H1 (cell line): ENCODE data around the gene TTC33. TPM values are rescaled to one million over a fixed set of nuclear protein-coding genes. Genes with fewer than 3 reads are reported as not detected.
"Not testable (repeated sequence)": the region's sequence is repeated elsewhere in the genome, so short reads cannot be mapped to it uniquely, and the experiment has no call there.

Experiments used
- CTCF ChIA-PET: fragments of 300-600 bp; sonication (Branson Sonifier 250); formaldehyde crosslinking; loops from one replicate; lab custom pipeline; 2021; ENCODE audit not compliant: partially characterized antibody; lab: Charles Lee
- POLR2A ChIA-PET: fragments of 300-600 bp; sonication (Branson Sonifier 250); formaldehyde crosslinking; loops from one replicate; lab custom pipeline; 2021; ENCODE audit warnings: inconsistent platforms; ENCODE audit not compliant: partially characterized antibody; lab: Charles Lee
- DNase-seq, 2 experiments: peaks; one replicate each; pipeline versions ENCODE4 v3.0.0 to v3.0.0-alpha.2; 2010 to 2022; ENCODE audit warnings: low spot score in 2 of 2, low read depth in 1 of 2, mixed read lengths in 1 of 2
- FAIRE-seq: peaks from 2 replicates; lab custom pipeline; 2011; peaks lifted over from hg19 to GRCh38; lab: Jason Lieb, UNC
- H2AFZ ChIP-seq: 2 replicates; pipeline ENCODE4 v1.8.1; 2012; ENCODE audit warnings: low read length, inconsistent platforms
- H2AK5ac ChIP-seq: 2 replicates; pipeline ENCODE4 v1.6.1; 2013; ENCODE audit warnings: low read depth, low read length
- H2BK120ac ChIP-seq: replicated peaks from 2 replicates; pipeline ENCODE3; 2013; ENCODE audit warnings: low read depth, low read length, inconsistent platforms
- H2BK12ac ChIP-seq: 2 replicates; pipeline ENCODE4 v1.6.1; 2013; ENCODE audit warnings: low read depth, low read length
- H2BK15ac ChIP-seq: 2 replicates; pipeline ENCODE4 v1.6.1; 2013; ENCODE audit warnings: low read length
- H2BK20ac ChIP-seq: 2 replicates; pipeline ENCODE4 v1.6.1; 2013; ENCODE audit warnings: low read length
- H2BK5ac ChIP-seq: 2 replicates; pipeline ENCODE4 v1.6.1; 2013; ENCODE audit warnings: low read depth, low read length
- H3K14ac ChIP-seq: 2 replicates; pipeline ENCODE4 v1.6.1; 2013; ENCODE audit warnings: inconsistent platforms; ENCODE audit not compliant: insufficient read length
- H3K18ac ChIP-seq: 2 replicates; pipeline ENCODE4 v1.6.1; 2013; ENCODE audit warnings: low read length; ENCODE audit errors: extremely low read depth
- H3K23ac ChIP-seq: 2 replicates; pipeline ENCODE4 v1.6.1; 2013; ENCODE audit warnings: inconsistent platforms; ENCODE audit not compliant: insufficient read length
- H3K23me2 ChIP-seq: 2 replicates; pipeline ENCODE4 v1.6.1; 2013; ENCODE audit warnings: low read depth, low read length
- H3K27ac ChIP-seq: 2 replicates; pipeline ENCODE4 v1.6.1; 2011; ENCODE audit warnings: low read depth, low read length, inconsistent platforms
- H3K27me3 ChIP-seq, 4 experiments: replicated peaks in 1 of 4; 1 replicate in 1 of 4; 2 replicates in 3 of 4; pipeline versions ENCODE4 v1.6.1 to v1.8.1; 2011 to 2013; ENCODE audit warnings: low read length in 3 of 4, mild to moderate bottlenecking in 3 of 4, inconsistent platforms in 2 of 4, mixed read lengths in 2 of 4, moderate library complexity in 1 of 4; ENCODE audit not compliant: control insufficient read depth in 3 of 4, insufficient read depth in 3 of 4; ENCODE audit errors: extremely low read depth in 1 of 4
- H3K36me3 ChIP-seq, 4 experiments: 2 replicates each; pipeline versions ENCODE4 v1.6.1 to v1.8.1; 2011 to 2013; ENCODE audit warnings: mild to moderate bottlenecking in 4 of 4, low read length in 3 of 4, moderate library complexity in 2 of 4, control low read depth in 1 of 4, inconsistent platforms in 1 of 4; ENCODE audit not compliant: insufficient read depth in 4 of 4, control insufficient read depth in 2 of 4
- H3K4ac ChIP-seq: replicated peaks from 2 replicates; pipeline ENCODE3; 2013; ENCODE audit warnings: low read length, low read depth, mixed read lengths, inconsistent platforms; ENCODE audit not compliant: insufficient read length
- H3K4me1 ChIP-seq, 4 experiments: replicated peaks in 1 of 4; 1 replicate in 1 of 4; 2 replicates in 3 of 4; pipeline versions ENCODE4 v1.6.1 to v1.8.1; 2011 to 2013; ENCODE audit warnings: low read length in 3 of 4, inconsistent platforms in 2 of 4, mixed read lengths in 1 of 4; ENCODE audit not compliant: insufficient read depth in 4 of 4, control insufficient read depth in 3 of 4
- H3K4me2 ChIP-seq, 2 experiments: 2 replicates each; pipeline versions ENCODE4 v1.6.1 to v1.8.1; 2011 to 2013; ENCODE audit warnings: low read depth in 2 of 2, low read length in 2 of 2, control low read depth in 1 of 2, inconsistent platforms in 1 of 2, mild to moderate bottlenecking in 1 of 2; ENCODE audit not compliant: insufficient read depth in 1 of 2
- H3K4me3 ChIP-seq, 4 experiments: fragments of 200-600, 300-600 bp in 1 of 4; sonication (generic), shearing (Covaris generic), sonication (Bioruptor Twin) in 1 of 4; 2 replicates each; pipeline versions ENCODE4 v1.5.1 to v1.8.1; 2011 to 2016; ENCODE audit warnings: low read length in 4 of 4, low read depth in 3 of 4, control low read depth in 2 of 4, inconsistent platforms in 2 of 4, mild to moderate bottlenecking in 2 of 4, mixed read lengths in 1 of 4, moderate library complexity in 1 of 4; ENCODE audit not compliant: insufficient read depth in 2 of 4; ENCODE audit errors: extremely low read depth in 1 of 4
- H3K56ac ChIP-seq: replicated peaks from 2 replicates; pipeline ENCODE3; 2013; ENCODE audit warnings: low read depth, mild to moderate bottlenecking, mixed read lengths, low read length, inconsistent platforms; ENCODE audit not compliant: insufficient read length
- H3K79me1 ChIP-seq: 2 replicates; pipeline ENCODE4 v1.6.1; 2013; ENCODE audit warnings: low read depth, low read length, control low read depth
- H3K79me2 ChIP-seq, 2 experiments: 2 replicates each; pipeline versions ENCODE4 v1.6.1 to v1.8.1; 2012 to 2013; ENCODE audit warnings: low read length in 2 of 2, mild to moderate bottlenecking in 2 of 2, inconsistent platforms in 1 of 2; ENCODE audit not compliant: insufficient read depth in 2 of 2, control insufficient read depth in 1 of 2
- H3K9ac ChIP-seq, 4 experiments: replicated peaks in 1 of 4; 1 replicate in 1 of 4; 2 replicates in 3 of 4; pipeline versions ENCODE4 v1.6.1 to v1.8.1; 2011 to 2013; ENCODE audit warnings: low read depth in 3 of 4, low read length in 3 of 4, control low read depth in 2 of 4, mild to moderate bottlenecking in 2 of 4, moderate library complexity in 2 of 4, inconsistent platforms in 1 of 4; ENCODE audit errors: extremely low read depth in 1 of 4
- H3K9me3 ChIP-seq, 2 experiments: 2 replicates each; pipeline versions ENCODE4 v1.6.1 to v1.8.1; 2012 to 2013; ENCODE audit warnings: mild to moderate bottlenecking in 2 of 2, moderate library complexity in 2 of 2, control low read depth in 1 of 2, inconsistent platforms in 1 of 2, low read depth in 1 of 2, low read length in 1 of 2, mixed read lengths in 1 of 2; ENCODE audit not compliant: insufficient read depth in 2 of 2
- H4K20me1 ChIP-seq, 2 experiments: replicated peaks in 1 of 2; 2 replicates each; pipeline versions ENCODE3 to v1.8.1; 2011 to 2013; ENCODE audit warnings: inconsistent platforms in 2 of 2, low read length in 2 of 2, mild to moderate bottlenecking in 1 of 2; ENCODE audit not compliant: insufficient read depth in 2 of 2, control insufficient read depth in 1 of 2
- H4K5ac ChIP-seq: 2 replicates; pipeline ENCODE4 v1.6.1; 2013; ENCODE audit warnings: low read length, low read depth, mixed read lengths, inconsistent platforms; ENCODE audit not compliant: insufficient read length
- H4K8ac ChIP-seq: 2 replicates; pipeline ENCODE4 v1.8.0; 2013; ENCODE audit warnings: mild to moderate bottlenecking, moderate library complexity, low read length, inconsistent platforms; ENCODE audit not compliant: insufficient read depth; ENCODE audit errors: extremely low read depth
- H4K91ac ChIP-seq: replicated peaks from 2 replicates; pipeline ENCODE3; 2013; ENCODE audit warnings: low read length, mixed read lengths, inconsistent platforms; ENCODE audit not compliant: insufficient read length
- WGBS, 2 experiments: shearing (Covaris generic) in 1 of 2; methylation state at CpG; one replicate each; pipeline versions ENCODE4 v1.1.6 to v1.1.7; 2013 to 2015; ENCODE audit warnings: low lambda C conversion rate in 2 of 2, mixed read lengths in 2 of 2, inconsistent platforms in 1 of 2, low coverage in 1 of 2, missing lambda C conversion rate in 1 of 2; ENCODE audit not compliant: insufficient replicate concordance in 2 of 2, insufficient coverage in 1 of 2, insufficient read length in 1 of 2; ENCODE audit errors: extremely low coverage in 1 of 2, missing lambda C conversion rate in 1 of 2; 5-methylcytosine and 5-hydroxymethylcytosine counted together
- polyA plus RNA-seq, 7 experiments: library from polyadenylated mRNA; depleted of rRNA in 3 of 7; stranded (reverse) in 5 of 7; unstranded in 2 of 7; fragments of >200 nt in 5 of 7; fragments of 200-250 nt in 2 of 7; gene quantifications; 1 replicate in 5 of 7; 2 replicates in 1 of 7; 4 replicates in 1 of 7; pipeline versions ENCODE4 v1.2.1 to v1.2.3, GENCODE V29; 2011 to 2013; ENCODE audit warnings: missing spikeins in 2 of 7, mixed read lengths in 2 of 7
- total RNA-seq: library from RNA; stranded (reverse); fragmentation: NEBNext Ultra II Directional; extraction: Animal tissue kit (Norgen Biotek cat#: 25700); gene quantifications from 2 replicates; pipeline ENCODE4 v1.2.1, GENCODE V29; 2021

The TTC33 gene
- total and polyA plus RNA-seq, 2 of the 8 experiments (the other 6 are each of a cell fraction or from before 2014, with no cell fraction given): 1.2 to 12.6 TPM

DNA sequence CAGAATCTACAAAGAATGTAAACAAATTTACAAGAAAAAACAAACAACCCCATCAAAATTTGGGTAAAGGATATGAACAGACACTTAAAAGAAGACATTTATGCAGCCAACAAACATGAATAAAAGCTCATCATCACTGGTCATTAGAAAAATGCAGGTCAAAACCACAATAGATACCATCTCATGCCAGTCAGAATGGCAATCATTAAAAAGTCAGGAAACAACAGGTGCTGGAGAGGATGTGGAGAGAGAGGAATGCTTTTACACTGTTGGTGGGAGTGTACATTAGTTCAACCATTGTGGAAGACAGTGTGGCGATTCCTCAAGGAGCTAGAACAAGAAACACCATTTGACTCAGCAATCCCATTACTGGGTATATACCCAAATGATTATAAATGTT is 116.2 kb downstream of the TTC33 start:
- H3K9me3 ChIP-seq, H2BK120ac ChIP-seq, H3K27ac ChIP-seq, H3K4me2 ChIP-seq, H2AK5ac ChIP-seq, H3K4me3 ChIP-seq, H3K56ac ChIP-seq, H3K79me1 ChIP-seq, H2BK20ac ChIP-seq, H3K27me3 ChIP-seq, FAIRE-seq, H3K36me3 ChIP-seq, H3K4ac ChIP-seq, POLR2A ChIA-PET, H3K9ac ChIP-seq, H2BK15ac ChIP-seq, H4K20me1 ChIP-seq, H3K23me2 ChIP-seq, H4K91ac ChIP-seq, H4K5ac ChIP-seq, H3K14ac ChIP-seq, H3K18ac ChIP-seq, DNase-seq, H3K79me2 ChIP-seq, H3K23ac ChIP-seq, H2AFZ ChIP-seq, H3K4me1 ChIP-seq, H2BK12ac ChIP-seq, H2BK5ac ChIP-seq, H4K8ac ChIP-seq: not testable (repeated sequence)
- 92% methylated on average over 1 of the region's 1 CpG; no CpG with 5 or more reads in 1 of the 2 experiments for WGBS, 2 experiments
- CTCF ChIA-PET: interaction anchor here (1.1 kb wide), 1 partner anchor 26 kb away, joined by 3 read pairs; no protein-coding TSS in a partner anchor
